Activated naive CD4-positive, alpha-beta T cell treated with anti-CD3 and anti-CD28 coated beads, Interleukin-2, amount 10 ng/mL, durations not matched to agents 5 hours and 36 hours (primary cell): ENCODE data around the gene ERBB3. TPM values are rescaled to one million over a fixed set of nuclear protein-coding genes. Genes with fewer than 3 reads are reported as not detected.

ENCODE experiments used
- total RNA-seq, 2 experiments: library from RNA; stranded (reverse); gene quantifications; one replicate each; pipeline ENCODE4 v1.2.3, GENCODE V29; 2021

ERBB3 gene
- 1 to 10 TPM; 1.7 to 2.1 TPM for total RNA-seq

DNA sequence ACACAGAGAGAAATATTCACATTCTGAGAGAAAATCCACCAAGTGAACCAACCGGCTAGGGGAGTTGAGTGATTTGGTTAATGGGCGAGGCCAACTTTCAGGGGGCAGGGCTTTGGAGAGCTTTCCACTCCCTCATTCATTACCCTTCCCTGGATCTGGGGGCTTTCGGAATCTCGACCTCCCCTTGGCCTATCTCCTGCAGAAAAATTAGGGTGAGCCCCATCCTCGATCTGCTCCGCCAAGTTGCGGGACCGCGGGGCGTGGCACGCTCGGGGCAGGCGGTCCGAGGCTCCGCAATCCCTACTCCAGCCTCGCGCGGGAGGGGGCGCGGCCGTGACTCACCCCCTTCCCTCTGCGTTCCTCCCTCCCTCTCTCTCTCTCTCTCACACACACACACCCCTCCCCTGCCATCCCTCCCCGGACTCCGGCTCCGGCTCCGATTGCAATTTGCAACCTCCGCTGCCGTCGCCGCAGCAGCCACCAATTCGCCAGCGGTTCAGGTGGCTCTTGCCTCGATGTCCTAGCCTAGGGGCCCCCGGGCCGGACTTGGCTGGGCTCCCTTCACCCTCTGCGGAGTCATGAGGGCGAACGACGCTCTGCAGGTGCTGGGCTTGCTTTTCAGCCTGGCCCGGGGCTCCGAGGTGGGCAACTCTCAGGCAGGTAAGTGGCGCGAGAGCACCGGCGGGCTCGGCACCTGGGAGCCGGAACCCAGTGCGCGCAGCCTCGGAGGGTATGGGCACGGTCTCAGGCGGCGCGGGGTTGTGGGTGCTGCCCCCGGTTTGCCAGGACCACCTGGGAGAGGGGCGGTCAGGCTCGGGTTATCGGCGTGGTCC lies at the start of gene ERBB3:
Gene ERBB3, plus strand, starts transcription at position 443 of the 833 bp plus-strand sequence. Its CDS starts 136 bp downstream, at position 579.

DNA sequence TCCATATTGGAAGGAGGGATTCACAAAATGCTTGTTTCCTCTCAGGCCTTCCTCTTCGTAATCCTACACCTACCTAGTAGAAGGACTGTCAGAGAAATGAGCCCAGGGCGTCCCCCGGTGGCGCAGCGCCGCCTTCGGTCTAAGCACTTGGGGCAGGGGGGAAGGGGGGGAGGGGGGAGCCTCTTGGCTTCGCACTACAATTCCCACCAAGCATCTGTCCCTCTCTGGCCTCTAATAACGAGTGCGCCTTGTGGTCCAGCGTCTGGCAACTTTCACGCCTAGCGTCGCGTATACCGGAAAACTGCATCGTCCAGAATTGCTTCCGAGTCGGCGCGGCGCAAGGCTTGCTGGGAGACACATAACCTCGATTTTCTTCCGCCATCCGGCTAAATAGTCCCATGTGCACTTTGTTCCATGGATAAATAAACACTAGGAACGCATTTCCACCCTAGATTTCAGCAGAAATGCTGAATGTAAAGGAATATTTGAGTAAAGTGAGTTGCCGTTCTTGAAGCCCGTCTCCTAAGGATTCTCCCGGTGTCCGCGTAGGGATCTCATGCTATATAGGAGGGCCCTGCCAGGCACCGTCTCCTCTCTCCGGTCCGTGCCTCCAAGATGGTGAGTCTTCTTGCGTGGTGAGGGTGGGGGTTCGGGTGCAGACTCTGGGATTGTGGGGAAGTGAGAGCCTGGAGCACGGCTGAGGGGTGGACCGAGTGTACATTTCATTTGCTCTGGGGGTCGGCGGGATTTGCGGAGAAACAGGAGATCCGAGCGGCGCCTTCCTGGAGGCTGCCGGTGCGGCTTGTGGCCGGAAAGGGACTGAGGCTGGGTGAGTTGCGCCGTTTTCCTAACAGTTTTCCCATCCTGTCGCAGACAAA lies 38.2 kb upstream of the ERBB3 start, which contains the start of gene RPS26:
Gene RPS26, plus strand, starts transcription at position 367 of the 878 bp plus-strand sequence. Its CDS starts 249 bp downstream, at position 616.

DNA sequence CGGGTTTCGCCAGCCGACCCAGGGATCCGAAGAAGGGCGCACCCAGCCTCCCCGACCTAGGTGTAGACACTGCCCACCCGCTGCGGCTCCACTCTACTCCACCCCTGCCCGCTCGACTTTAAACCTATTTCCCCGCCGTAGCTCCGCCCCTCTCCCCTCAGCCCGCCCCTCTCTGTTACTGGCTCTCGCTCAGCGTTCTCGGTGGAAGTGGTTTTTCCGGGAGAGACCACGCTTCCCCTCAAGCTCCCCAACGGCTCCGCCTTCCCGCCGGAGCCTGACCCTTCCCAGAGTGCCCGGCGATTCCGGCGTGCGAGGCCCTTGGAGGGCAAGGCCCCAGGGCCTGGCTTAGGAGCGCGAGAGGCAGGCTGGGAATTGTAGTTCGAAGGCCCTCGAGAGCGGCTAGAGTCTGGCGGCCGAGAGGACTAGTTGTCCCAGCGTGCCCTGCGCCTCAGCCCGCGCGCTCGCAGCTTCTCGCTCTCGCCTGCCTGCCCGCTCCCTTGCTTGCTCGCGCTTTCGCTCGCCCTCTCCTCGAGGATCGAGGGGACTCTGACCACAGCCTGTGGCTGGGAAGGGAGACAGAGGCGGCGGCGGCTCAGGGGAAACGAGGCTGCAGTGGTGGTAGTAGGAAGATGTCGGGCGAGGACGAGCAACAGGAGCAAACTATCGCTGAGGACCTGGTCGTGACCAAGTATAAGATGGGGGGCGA lies 24.3 kb downstream of the ERBB3 start, which contains the start of gene PA2G4:
Gene PA2G4, plus strand, starts transcription at position 451 of the 706 bp plus-strand sequence. Its CDS starts 179 bp downstream, at position 630.

GRCh38 chr12:56116267-56117081 lies 36.5 kb downstream of the ERBB3 start, which contains the start of gene RPL41:
Gene RPL41 (plus strand): TSS chr12:56116633.

GRCh38 chr12:56117778-56118687 lies 38.1 kb downstream of the ERBB3 start, which contains the start of gene ZC3H10:
Gene ZC3H10 (plus strand): TSS chr12:56118266. CDS start chr12:56120563, 2,297 bp downstream.

DNA sequence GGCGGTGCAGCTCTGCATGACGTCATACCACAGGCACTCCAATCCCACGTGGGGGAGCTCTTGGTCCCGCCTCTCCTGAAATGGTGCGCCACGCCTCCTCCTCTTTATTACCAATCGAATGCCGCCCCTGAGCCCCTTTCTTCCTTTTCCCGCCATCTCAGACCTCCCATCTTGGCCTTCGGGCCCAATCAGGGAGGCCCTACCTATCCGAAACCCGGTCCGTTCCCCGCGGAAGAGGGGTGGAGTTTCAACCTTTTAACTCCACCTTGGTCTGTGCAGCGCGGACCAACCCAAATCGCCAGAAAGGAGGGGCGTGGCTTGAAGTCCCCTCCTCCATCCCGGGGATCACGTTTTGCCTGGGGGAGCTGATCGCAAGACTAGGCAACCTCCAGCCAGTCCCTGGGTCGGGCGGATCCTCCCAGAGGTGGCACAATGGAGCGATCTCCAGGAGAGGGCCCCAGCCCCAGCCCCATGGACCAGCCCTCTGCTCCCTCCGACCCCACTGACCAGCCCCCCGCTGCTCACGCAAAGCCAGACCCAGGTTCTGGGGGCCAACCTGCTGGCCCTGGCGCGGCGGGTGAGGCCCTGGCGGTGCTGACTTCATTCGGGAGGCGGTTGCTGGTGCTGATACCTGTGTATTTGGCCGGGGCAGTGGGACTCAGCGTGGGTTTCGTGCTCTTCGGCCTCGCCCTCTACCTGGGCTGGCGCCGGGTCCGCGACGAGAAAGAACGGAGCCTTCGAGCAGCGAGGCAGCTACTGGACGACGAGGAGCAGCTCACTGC lies 48.1 kb downstream of the ERBB3 start, which contains the start of gene ESYT1:
Gene ESYT1, plus strand, starts transcription at position 380 of the 782 bp plus-strand sequence. Its CDS starts 53 bp downstream, at position 433.

DNA sequence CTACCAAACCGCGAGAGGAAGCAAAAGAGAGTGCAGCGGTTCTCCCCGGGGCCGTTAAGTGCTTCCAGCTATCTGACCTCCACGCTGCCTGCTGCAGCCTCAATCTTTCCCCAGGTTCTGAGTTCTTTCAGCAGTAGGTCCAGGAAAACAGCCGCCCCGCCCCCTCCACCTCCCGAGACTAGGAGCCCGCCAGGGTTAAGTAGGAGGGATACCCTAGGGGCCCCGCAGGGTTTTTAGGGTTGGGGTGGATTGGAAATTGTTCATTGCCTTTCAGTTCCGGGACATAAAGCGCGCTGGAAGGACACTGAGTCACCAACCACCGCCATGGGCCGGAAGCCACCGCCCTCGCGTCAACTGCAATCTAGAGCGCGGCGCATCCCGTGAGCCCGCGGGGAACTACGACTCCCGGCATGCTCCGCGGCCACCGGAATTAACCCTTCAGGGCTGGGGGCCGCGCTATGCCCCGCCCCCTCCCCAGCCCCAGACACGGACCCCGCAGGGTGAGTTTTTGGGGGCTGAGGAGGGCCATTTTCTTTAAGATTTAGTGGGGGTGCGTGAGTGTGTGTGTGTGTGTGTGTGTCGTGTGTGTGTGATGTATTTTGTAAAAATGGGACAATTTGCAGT lies 72.3 kb downstream of the ERBB3 start, which contains the start of gene MYL6B:
Gene MYL6B, plus strand, starts transcription at position 456 of the 624 bp plus-strand sequence. CDS start 1,332 bp downstream, outside the sequence.

Other genes with a start within 250 kb of the ERBB3 start
- gene MMP19, start 237.2 kb upstream of the ERBB3 start, total RNA-seq: not detected
- gene PYM1, start 152.3 kb upstream of the ERBB3 start, total RNA-seq: 10 to 100 TPM; 54.0 to 55.4 TPM
- gene DGKA, start 149.0 kb upstream of the ERBB3 start, total RNA-seq: 1,000 to 10,000 TPM in 1 of 2 experiments, 100 to 1,000 TPM in 1; 954 to 1,054 TPM
- not detected for gene PMEL, start 114.1 kb upstream of the ERBB3 start, total RNA-seq
- 10 to 100 TPM; 75.4 to 81.8 TPM for gene CDK2, start 113.3 kb upstream of the ERBB3 start, total RNA-seq
- gene RAB5B, start 106.1 kb upstream of the ERBB3 start, total RNA-seq: 10 to 100 TPM; 68.5 to 68.8 TPM
- 1 to 10 TPM; 3.5 to 4.9 TPM for gene SUOX, start 82.9 kb upstream of the ERBB3 start, total RNA-seq
- 10 to 100 TPM; 20.0 to 21.3 TPM for gene IKZF4, start 59.1 kb upstream of the ERBB3 start, total RNA-seq
- 10 to 100 TPM; 38.9 to 51.3 TPM for gene RPS26, start 38.2 kb upstream of the ERBB3 start, total RNA-seq
- gene PA2G4, start 24.4 kb downstream of the ERBB3 start, total RNA-seq: 100 to 1,000 TPM; 215 to 216 TPM
- gene RPL41, start 36.5 kb downstream of the ERBB3 start, total RNA-seq: 1,000 to 10,000 TPM; 4,850 to 4,973 TPM
- 1 to 10 TPM; 8.3 to 8.7 TPM for gene ZC3H10, start 38.1 kb downstream of the ERBB3 start, total RNA-seq
- gene ESYT1, start 48.1 kb downstream of the ERBB3 start, total RNA-seq: 100 to 1,000 TPM; 319 to 322 TPM
- 10 to 100 TPM; 40.3 to 42.7 TPM for gene MYL6B, start 72.4 kb downstream of the ERBB3 start, total RNA-seq
- 1,000 to 10,000 TPM; 1,338 to 1,378 TPM for gene MYL6, start 78.2 kb downstream of the ERBB3 start, total RNA-seq
- gene SMARCC2, start 109.3 kb downstream of the ERBB3 start, total RNA-seq: 100 to 1,000 TPM; 129 to 131 TPM
- gene RNF41, start 141.8 kb downstream of the ERBB3 start, total RNA-seq: 10 to 100 TPM; 31.6 to 33.1 TPM
- 10 to 100 TPM; 39.3 to 41.8 TPM for gene NABP2, start 144.2 kb downstream of the ERBB3 start, total RNA-seq
- gene SLC39A5, start 149.9 kb downstream of the ERBB3 start, total RNA-seq: under 1 TPM; 0.51 to 0.58 TPM
- 10 to 100 TPM; 32.0 to 39.6 TPM for gene ANKRD52, start 178.2 kb downstream of the ERBB3 start, total RNA-seq
- 10 to 100 TPM; 15.2 to 19.4 TPM for gene COQ10A, start 186.8 kb downstream of the ERBB3 start, total RNA-seq
- gene CS, start 220.2 kb downstream of the ERBB3 start, total RNA-seq: 100 to 1,000 TPM; 190 to 197 TPM
- 100 to 1,000 TPM in 1 of 2 experiments, 10 to 100 TPM in 1; 95.0 to 103 TPM for gene CNPY2, start 235.8 kb downstream of the ERBB3 start, total RNA-seq